AG20443 (cell line): ENCODE data around the gene RIC8B.

Experiments used
- DNase-seq: peaks from one replicate; pipeline ENCODE4 v3.0.0; 2012; ENCODE audit warnings: low spot score, mixed read lengths

The RIC8B gene

GRCh38 chr12:106801830-106802533 lies 27.5 kb downstream of the RIC8B start:
- no peak for DNase-seq

GRCh38 chr12:106804668-106805067 lies 30.2 kb downstream of the RIC8B start:
- DNase-seq, result no peak

DNA sequence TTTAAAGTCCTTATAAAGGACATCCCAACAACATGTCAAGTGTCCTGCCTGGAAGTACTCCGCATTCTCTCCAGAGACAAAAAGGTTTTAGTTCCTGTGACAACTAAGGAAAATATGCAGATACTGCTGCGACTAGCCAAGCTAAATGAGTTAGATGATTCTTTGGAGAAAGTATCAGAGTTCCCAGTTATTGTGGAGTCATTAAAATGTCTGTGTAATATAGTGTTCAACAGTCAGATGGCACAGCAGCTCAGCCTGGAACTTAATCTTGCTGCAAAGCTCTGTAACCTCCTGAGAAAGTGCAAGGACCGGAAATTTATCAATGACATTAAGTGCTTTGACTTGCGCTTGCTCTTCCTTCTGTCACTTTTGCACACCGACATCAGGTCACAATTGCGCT lies 40.2 kb downstream of the RIC8B start:
- no peak for DNase-seq

DNA sequence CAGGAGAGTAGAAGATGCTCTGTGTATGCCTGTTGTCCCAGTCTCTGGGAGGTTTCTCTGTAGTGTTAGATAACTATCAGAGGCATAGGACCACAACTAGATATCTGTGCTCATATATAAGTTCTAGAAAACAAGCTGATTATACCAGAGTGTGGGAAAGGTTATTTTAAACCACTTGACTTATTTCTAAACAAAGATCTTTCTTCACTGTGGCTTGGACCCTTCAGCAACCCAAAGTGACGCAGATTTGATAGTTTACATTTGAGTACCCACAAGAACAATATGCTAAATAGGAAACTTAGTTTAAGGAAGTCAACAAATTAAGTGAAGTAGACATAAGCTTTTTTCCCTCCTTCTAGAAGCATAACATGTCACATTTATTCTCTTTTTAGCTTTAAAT lies 41.3 kb downstream of the RIC8B start:
- no peak for DNase-seq

DNA sequence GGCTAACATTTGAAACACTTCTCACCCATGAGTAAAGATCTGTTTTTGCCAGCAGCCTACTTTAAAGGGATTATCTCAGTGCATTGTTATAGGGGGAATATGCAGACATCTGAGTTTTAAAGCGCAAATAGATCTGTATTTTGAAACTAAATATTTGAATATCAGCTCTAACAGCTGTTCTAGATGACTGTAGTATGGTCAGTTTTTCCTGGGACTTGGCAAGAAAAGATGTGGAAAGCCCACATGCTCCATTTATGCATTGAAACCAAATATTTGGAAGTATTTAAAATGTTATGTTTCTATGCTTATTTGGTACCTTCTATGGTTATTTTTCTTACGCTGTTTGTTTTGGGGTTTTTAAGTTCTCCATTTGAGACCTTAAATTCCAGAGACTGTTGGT lies 41.7 kb downstream of the RIC8B start:
- DNase-seq, result no peak

- DNase-seq, result no peak
Measured at GRCh38 chr12:106819991-106820390, 45.5 kb downstream of the RIC8B start.

- DNase-seq, result no peak
Measured at GRCh38 chr12:106831699-106832098, 57.2 kb downstream of the RIC8B start.

GRCh38 chr12:106837782-106838181 lies 63.3 kb downstream of the RIC8B start:
- DNase-seq, result no peak

DNA sequence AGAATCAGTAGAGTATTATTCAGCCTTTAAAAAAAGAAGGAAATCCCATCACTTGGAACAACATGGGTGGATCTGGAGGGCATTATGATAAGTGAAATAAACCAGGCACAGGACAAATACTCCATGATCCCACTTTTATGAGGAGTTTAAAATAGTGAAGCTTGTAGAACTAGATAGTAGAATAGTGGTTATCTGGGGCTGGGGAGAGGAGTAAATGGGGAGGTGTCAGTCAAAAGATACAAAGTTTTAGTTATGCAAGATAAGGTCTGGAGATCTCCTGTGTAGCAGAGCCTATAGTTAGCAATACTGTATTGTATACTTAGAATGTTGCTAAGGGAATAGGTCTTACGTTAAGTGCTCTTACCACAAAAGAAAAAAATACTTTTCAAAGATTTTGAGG lies 64.9 kb downstream of the RIC8B start:
- no peak for DNase-seq

- peak; percentile 17 for DNase-seq
Measured at GRCh38 chr12:106840243-106840642, 65.8 kb downstream of the RIC8B start.

DNA sequence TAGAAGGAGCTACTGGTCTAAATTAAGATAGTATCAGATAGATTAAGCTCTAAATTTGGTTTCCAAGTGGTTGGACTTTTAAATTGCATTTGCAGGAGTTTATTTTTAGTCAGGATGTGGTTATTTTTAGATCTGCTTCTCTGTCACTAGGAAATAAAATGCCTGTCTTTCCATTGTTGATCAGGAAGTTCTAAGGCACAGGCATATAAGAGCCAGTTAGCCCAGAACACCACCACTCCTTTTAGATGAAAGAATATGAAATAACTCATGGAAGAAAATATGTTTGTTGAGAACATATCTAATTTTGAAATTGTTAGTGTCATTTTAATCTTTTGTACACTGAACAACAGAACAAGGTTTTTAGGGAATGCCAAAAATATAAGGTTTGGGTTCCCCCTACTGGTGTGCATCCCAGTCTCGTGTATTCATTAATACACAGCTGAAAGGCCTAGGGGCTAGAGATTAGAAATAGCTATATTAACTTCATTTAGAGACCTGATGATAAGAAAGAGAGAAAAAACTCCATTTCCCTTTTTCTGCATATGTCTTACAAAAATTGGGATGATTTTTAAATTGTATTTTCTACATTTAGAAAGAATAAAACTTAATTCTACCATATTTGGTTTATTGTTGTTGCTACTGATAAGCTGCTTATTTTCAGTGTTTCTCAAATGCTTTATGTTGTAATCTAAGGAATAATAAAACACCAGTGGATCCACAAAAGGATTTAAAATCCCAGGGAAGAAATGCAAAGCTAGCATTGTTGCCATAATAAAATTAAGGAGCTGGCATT lies 67.2 kb downstream of the RIC8B start:
- peak; percentile 61 for DNase-seq

DNA sequence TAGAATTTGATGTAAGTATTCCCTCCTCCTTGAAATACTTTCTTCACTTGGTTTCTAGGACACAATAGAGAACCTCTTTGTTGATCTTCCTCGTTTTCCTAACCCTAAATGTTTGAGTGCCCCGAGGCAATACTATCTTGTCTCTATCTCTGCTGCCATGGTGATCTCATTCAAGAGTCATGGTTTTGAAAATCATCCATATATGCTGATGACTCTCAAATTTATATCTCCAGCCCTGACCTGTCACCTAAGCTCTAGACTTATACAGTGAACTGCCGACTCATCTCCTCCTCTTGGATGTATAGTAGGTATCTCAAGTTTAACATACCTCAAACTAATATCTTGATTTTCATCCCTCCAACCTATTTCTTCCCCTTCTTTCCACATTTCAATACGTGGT lies 71.4 kb downstream of the RIC8B start:
- no peak for DNase-seq

- DNase-seq, result no peak
Measured at GRCh38 chr12:106847861-106848260, 73.4 kb downstream of the RIC8B start.

GRCh38 chr12:106851306-106851705 lies 76.8 kb downstream of the RIC8B start:
- no peak for DNase-seq

- no peak for DNase-seq
Measured at GRCh38 chr12:106854723-106855122, 80.2 kb downstream of the RIC8B start.

DNA sequence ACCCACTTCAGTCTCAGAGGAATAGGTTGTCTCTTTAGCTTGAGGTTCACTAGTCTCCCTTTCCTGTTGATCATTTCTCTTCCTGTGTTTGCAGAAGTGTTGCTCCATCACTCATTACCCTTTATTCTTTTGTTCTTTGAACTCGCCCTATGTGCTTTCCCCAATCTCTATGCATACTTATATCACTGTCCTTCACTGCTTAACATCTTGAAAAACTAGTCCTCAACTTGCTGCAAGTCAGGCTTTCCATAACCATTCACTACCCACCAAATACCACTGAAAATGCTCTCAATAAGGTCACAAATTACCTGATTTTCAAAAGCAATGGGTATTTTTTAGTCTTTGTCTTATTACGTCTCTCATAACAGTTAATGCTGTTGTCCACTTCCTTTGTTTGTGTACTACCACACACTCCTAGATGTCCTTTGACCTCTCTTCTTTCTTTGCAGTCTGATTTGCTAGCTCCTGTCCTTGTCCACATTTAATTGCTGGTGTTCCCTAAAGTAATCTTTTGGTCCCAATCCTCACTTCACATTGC lies 80.8 kb downstream of the RIC8B start:
- DNase-seq, result no peak

GRCh38 chr12:106861984-106862916 lies 87.8 kb downstream of the RIC8B start:
- peak; percentile 45 for DNase-seq

GRCh38 chr12:106863189-106863588 lies 88.7 kb downstream of the RIC8B start:
- no peak for DNase-seq

DNA sequence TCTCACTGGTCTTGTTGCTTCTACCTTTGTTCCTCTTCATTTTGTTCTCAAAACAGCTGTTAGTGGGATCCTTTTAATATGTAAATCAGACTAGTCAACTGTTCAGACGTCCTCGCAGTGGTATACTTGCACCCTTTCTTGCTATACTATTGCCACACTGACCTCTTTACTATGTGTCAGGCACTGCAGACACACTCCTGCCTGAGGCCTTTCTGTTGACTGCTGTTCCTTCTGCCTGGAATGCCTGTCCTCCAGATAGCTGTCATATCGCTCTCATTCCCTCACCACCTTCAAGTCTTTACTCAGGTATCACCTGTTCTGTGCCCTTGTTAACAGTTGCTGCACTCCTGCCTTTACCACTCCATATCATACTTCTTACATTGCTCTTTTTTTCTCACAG lies 91.2 kb downstream of the RIC8B start:
- no peak for DNase-seq

- DNase-seq, result no peak
Measured at GRCh38 chr12:106866426-106867080, 92.1 kb downstream of the RIC8B start.

GRCh38 chr12:106867651-106868050 lies 93.2 kb downstream of the RIC8B start:
- DNase-seq, result no peak
